Neutrophil (primary cell): ENCODE measurements around the gene PITX3.

Source experiments
- H3K27ac ChIP-seq: fragments of 200-600 bp; sonication (generic); 2 replicates; pipeline ENCODE4 v1.5.1; 2016; ENCODE audit warnings: mild to moderate bottlenecking, moderate library complexity
- H3K27me3 ChIP-seq: fragments of 200-600 bp; sonication (generic); 2 replicates; pipeline ENCODE4 v1.6.0; 2016; ENCODE audit warnings: mild to moderate bottlenecking
- H3K36me3 ChIP-seq: fragments of 200-600 bp; sonication (generic); 2 replicates; pipeline ENCODE4 v1.5.1; 2017
- H3K4me1 ChIP-seq, 2 experiments: fragments of 200-600 bp in 1 of 2; sonication (generic) in 1 of 2; 1 replicate in 1 of 2; 2 replicates in 1 of 2; pipeline versions ENCODE4 v1.5.1 to v1.6.1; 2013 to 2016; ENCODE audit warnings: low read depth in 1 of 2, low read length in 1 of 2, mild to moderate bottlenecking in 1 of 2, moderate library complexity in 1 of 2; ENCODE audit not compliant: control insufficient read depth in 1 of 2, insufficient read depth in 1 of 2
- H3K4me3 ChIP-seq, 2 experiments: fragments of 200-600 bp in 1 of 2; sonication (generic) in 1 of 2; 1 replicate in 1 of 2; 2 replicates in 1 of 2; pipeline ENCODE4 v1.5.1; 2013 to 2016; ENCODE audit warnings: low read depth in 1 of 2, low read length in 1 of 2, mild to moderate bottlenecking in 1 of 2, moderate library complexity in 1 of 2
- H3K9me3 ChIP-seq: fragments of 200-600 bp; sonication (generic); 2 replicates; pipeline ENCODE4 v1.5.1; 2016
- TF ChIP-seq, protein P1 (sequence below): fragments of 200-600 bp; sonication (generic); IDR thresholded peaks from 2 replicates; pipeline ENCODE4 v1.5.1; 2016; ENCODE audit warnings: antibody characterized with exemption

The PITX3 gene

DNA sequence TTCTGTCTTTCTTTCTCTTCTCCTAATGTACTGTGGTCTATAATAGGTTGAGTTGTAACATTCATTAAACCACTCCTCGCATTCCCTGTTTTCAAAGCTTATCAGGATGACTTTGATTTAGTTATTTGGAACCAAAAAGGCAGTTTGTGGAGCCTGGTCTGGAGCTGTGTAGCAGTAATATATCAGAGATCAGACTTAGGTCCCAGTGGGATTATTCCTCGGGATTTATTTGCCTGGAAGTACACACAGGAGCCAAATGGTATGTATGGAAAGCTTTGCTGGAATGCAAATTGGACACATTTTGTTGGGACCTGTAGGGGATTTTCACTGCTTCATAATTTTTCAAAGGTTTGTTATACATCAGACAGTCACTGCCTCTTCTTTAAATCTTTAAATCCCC lies 44.9 kb upstream of the PITX3 start:
- H3K36me3 ChIP-seq = peaks cover 4% of the 10 kb centered on the region
- no peak overlapping the region for H3K27ac ChIP-seq
- peaks cover 0 to 6% of the 10 kb centered on the region in 2 experiments for H3K4me1 ChIP-seq
- no peak overlapping the region for H3K4me3 ChIP-seq
- H3K27me3 ChIP-seq = no peaks in the 10 kb centered on the region
- TF ChIP-seq, protein P1, sequence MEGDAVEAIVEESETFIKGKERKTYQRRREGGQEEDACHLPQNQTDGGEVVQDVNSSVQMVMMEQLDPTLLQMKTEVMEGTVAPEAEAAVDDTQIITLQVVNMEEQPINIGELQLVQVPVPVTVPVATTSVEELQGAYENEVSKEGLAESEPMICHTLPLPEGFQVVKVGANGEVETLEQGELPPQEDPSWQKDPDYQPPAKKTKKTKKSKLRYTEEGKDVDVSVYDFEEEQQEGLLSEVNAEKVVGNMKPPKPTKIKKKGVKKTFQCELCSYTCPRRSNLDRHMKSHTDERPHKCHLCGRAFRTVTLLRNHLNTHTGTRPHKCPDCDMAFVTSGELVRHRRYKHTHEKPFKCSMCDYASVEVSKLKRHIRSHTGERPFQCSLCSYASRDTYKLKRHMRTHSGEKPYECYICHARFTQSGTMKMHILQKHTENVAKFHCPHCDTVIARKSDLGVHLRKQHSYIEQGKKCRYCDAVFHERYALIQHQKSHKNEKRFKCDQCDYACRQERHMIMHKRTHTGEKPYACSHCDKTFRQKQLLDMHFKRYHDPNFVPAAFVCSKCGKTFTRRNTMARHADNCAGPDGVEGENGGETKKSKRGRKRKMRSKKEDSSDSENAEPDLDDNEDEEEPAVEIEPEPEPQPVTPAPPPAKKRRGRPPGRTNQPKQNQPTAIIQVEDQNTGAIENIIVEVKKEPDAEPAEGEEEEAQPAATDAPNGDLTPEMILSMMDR = no peak
- H3K9me3 ChIP-seq = no peaks in the 10 kb centered on the region

DNA sequence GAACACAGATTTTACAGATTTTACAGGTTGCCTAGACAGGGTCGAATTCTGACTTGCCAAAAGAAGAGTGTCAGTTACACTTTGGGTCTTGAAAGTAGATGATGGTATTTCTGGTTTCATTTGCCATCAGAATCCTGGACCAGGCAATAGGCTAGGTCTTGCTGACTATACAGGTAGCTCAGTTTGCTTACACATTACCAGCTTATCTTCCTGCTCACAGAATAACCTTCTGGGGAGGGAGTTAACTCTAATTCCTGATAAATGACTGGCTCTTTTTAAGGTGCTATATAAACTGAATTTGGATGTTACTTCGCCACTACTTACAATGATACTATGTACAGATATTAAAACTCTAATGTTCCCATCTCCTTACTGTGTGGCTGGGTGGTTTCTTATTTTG lies 43.8 kb upstream of the PITX3 start:
- TF ChIP-seq, protein P1 = no peak
- Histone ChIP-seq H3K4me1 (peaks cover 7 to 14% of the 10 kb centered on the region in 2 experiments), H3K27ac (no peak overlapping the region), H3K36me3 (peaks cover 4% of the 10 kb centered on the region), H3K4me3 (no peak overlapping the region), H3K27me3 (no peaks in the 10 kb centered on the region), H3K9me3 (no peaks in the 10 kb centered on the region)

DNA sequence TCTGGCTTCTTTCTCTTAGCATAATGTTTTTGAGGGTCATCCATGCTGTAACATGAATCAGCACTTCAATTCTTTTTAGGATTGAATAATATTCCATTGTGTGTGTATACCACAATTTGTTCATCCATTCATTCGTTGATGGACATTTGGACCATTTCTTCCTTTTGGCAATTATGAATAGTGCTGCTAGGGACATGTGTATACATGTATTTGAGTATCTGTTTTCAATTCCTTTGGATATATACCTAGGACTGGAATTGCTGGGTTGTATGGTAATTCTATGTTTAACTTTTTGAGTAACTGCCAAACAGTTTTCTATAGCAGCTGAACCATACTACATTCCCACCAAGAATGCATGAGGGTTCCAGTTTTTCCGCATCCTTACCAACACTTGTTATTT lies 43.2 kb upstream of the PITX3 start:
- Histone ChIP-seq H3K4me1 (peaks cover 7 to 14% of the 10 kb centered on the region in 2 experiments), H3K27me3 (no peaks in the 10 kb centered on the region), H3K9me3 (no peaks in the 10 kb centered on the region), H3K27ac (no peak overlapping the region), H3K4me3 (no peak overlapping the region), H3K36me3 (peaks cover 4% of the 10 kb centered on the region)
- TF ChIP-seq, protein P1 = no peak

DNA sequence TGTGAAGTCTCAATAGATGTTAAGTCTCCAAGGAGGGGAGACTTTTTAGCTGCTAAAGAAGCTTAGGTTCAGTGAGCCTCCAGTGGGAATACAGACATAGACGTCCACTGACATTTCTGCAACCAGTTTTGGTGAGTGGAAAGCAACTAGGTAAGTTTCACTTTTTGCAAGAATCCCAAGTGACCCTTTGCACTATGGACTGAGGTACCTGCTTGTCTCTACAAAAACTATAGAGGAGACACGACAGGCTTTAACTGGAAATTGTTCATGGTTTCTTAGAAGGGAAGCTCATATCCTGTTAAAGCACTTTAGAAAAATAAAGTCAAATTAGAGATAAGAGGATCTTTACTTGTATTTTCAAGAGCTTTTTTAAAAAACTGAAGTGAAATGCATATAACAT lies 42.6 kb upstream of the PITX3 start:
- H3K27ac ChIP-seq = no peak overlapping the region
- no peak overlapping the region for H3K4me3 ChIP-seq
- H3K36me3 ChIP-seq = peaks cover 4% of the 10 kb centered on the region
- peaks cover 7 to 14% of the 10 kb centered on the region in 2 experiments for H3K4me1 ChIP-seq
- TF ChIP-seq, protein P1 = no peak
- no peaks in the 10 kb centered on the region for H3K27me3 ChIP-seq
- H3K9me3 ChIP-seq = no peaks in the 10 kb centered on the region

DNA sequence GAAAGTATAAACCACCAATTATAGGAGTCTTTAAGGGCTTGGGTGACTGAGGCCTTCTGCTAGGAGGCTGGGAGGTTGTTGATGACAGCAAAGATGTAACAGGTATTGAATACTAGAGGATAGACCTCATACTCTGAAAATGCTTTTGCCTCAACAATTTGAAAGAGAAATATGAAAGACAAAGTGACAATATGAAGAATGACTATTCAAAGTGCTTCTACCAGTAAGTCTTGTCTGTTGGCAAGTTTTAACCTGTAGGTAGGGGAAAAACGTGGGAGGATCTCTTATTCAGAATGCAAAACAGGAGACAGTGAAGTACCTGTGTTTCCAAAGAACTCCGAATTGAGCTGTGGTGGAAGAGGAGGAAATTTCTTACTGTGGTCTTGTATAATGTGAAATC lies 42.2 kb upstream of the PITX3 start:
- Histone ChIP-seq H3K4me1 (peaks cover 7 to 14% of the 10 kb centered on the region in 2 experiments), H3K36me3 (peaks cover 4% of the 10 kb centered on the region), H3K27me3 (no peaks in the 10 kb centered on the region), H3K27ac (no peak overlapping the region), H3K9me3 (no peaks in the 10 kb centered on the region), H3K4me3 (no peak overlapping the region)
- TF ChIP-seq, protein P1 = no peak

DNA sequence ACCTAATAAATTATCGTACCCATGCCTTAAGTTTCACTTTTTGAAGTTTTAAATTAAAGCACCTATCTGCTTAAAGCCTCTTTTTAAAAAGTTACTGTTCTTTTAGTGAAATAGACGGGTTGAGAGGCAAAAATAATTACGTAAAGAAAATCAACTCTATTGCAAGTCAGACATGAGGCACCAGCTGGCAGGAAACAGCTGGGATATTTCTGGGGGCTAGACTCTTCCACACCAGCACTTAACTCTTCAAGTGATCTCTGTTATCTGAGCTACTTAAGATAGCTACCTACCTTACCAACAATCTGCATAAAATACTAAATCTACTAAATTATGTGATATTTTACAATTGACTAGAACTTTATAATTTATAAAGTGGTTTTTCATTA lies 39.8 kb upstream of the PITX3 start:
- Histone ChIP-seq H3K27ac (peak overlapping the region; percentile 11), H3K9me3 (no peaks in the 10 kb centered on the region), H3K4me3 (no peak overlapping the region), H3K4me1 (peaks cover 7 to 14% of the 10 kb centered on the region in 2 experiments), H3K36me3 (peaks cover 3% of the 10 kb centered on the region), H3K27me3 (no peaks in the 10 kb centered on the region)
- TF ChIP-seq, protein P1 = no peak
